Measurements from ENCODE around the gene EGLN2. TPM values are rescaled to one million over a fixed set of nuclear protein-coding genes. Genes with fewer than 3 reads are reported as not detected.

The EGLN2 gene
- total RNA-seq, 1 experiment from 2014 or later: 115 TPM

GRCh38 chr19:40808497-40808896, 9.5 kb downstream of the EGLN2 start:
- no peaks in the 10 kb centered on the region for H3K9me3 ChIP-seq (ENCODE audit: control insufficient read depth, insufficient read depth, low read depth, low read length)
- TF ChIP-seq TCF7L2 (IDR thresholded peaks at IDR 0.05; ENCODE audit: low read depth, low read length): no peak
- peak; percentile 9; the same call in 1 of the 2 replicates for TF ChIP-seq POLR2AphosphoS5 (IDR thresholded peaks at IDR 0.05; ENCODE audit: low read depth, low read length)
- TF ChIP-seq, protein P1, sequence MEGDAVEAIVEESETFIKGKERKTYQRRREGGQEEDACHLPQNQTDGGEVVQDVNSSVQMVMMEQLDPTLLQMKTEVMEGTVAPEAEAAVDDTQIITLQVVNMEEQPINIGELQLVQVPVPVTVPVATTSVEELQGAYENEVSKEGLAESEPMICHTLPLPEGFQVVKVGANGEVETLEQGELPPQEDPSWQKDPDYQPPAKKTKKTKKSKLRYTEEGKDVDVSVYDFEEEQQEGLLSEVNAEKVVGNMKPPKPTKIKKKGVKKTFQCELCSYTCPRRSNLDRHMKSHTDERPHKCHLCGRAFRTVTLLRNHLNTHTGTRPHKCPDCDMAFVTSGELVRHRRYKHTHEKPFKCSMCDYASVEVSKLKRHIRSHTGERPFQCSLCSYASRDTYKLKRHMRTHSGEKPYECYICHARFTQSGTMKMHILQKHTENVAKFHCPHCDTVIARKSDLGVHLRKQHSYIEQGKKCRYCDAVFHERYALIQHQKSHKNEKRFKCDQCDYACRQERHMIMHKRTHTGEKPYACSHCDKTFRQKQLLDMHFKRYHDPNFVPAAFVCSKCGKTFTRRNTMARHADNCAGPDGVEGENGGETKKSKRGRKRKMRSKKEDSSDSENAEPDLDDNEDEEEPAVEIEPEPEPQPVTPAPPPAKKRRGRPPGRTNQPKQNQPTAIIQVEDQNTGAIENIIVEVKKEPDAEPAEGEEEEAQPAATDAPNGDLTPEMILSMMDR (IDR thresholded peaks at IDR 0.05): no peak
- TF ChIP-seq, protein P2, sequence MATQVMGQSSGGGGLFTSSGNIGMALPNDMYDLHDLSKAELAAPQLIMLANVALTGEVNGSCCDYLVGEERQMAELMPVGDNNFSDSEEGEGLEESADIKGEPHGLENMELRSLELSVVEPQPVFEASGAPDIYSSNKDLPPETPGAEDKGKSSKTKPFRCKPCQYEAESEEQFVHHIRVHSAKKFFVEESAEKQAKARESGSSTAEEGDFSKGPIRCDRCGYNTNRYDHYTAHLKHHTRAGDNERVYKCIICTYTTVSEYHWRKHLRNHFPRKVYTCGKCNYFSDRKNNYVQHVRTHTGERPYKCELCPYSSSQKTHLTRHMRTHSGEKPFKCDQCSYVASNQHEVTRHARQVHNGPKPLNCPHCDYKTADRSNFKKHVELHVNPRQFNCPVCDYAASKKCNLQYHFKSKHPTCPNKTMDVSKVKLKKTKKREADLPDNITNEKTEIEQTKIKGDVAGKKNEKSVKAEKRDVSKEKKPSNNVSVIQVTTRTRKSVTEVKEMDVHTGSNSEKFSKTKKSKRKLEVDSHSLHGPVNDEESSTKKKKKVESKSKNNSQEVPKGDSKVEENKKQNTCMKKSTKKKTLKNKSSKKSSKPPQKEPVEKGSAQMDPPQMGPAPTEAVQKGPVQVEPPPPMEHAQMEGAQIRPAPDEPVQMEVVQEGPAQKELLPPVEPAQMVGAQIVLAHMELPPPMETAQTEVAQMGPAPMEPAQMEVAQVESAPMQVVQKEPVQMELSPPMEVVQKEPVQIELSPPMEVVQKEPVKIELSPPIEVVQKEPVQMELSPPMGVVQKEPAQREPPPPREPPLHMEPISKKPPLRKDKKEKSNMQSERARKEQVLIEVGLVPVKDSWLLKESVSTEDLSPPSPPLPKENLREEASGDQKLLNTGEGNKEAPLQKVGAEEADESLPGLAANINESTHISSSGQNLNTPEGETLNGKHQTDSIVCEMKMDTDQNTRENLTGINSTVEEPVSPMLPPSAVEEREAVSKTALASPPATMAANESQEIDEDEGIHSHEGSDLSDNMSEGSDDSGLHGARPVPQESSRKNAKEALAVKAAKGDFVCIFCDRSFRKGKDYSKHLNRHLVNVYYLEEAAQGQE (IDR thresholded peaks at IDR 0.05; ENCODE audit: insufficient read depth in 1 of 2, low read depth in 2 of 2, low read length in 1 of 2): no peak
- no peak for TF ChIP-seq SIN3A (IDR thresholded peaks at IDR 0.05; ENCODE audit: borderline replicate concordance, insufficient read depth, low read depth, low read length)
- no peak overlapping the region for H3K27ac ChIP-seq (ENCODE audit: low read length)
- intact Hi-C loops (cut with micrococcal nuclease; ENCODE audit: unreplicated experiment): loop anchor here (10.0 kb wide), 1 partner anchor 144 kb away; no protein-coding TSS in a partner anchor
- BruUV-seq (replicated peaks): no TSS peak
- H3K27me3 ChIP-seq (ENCODE audit: control insufficient read depth, insufficient read depth, low read length): no peaks in the 10 kb centered on the region
- in situ Hi-C loops (cut with HindIII; ENCODE audit: low pct_unique_long_range_greater_than_20kb, low sequenced_read_pairs): no loop called here
- CTCF ChIA-PET: interaction anchor here (0.6 kb wide), 1 partner anchor 55 kb away, joined by 6 read pairs; no protein-coding TSS in a partner anchor
- no peak for ATAC-seq
- H3K4me3 ChIP-seq (ENCODE audit: low read depth in 2 of 2, low read length in 2 of 2): no peak overlapping the region
- no peak for DNase-seq (ENCODE audit: low read depth, low spot score)
- peaks cover 34% of the 10 kb centered on the region for H3K4me1 ChIP-seq (ENCODE audit: control insufficient read depth, insufficient read depth, low read length)
- POLR2A ChIA-PET: no interaction called here
- no peaks in the 10 kb centered on the region for H3K36me3 ChIP-seq (ENCODE audit: control insufficient read depth, insufficient read depth, low read length)

DNA sequence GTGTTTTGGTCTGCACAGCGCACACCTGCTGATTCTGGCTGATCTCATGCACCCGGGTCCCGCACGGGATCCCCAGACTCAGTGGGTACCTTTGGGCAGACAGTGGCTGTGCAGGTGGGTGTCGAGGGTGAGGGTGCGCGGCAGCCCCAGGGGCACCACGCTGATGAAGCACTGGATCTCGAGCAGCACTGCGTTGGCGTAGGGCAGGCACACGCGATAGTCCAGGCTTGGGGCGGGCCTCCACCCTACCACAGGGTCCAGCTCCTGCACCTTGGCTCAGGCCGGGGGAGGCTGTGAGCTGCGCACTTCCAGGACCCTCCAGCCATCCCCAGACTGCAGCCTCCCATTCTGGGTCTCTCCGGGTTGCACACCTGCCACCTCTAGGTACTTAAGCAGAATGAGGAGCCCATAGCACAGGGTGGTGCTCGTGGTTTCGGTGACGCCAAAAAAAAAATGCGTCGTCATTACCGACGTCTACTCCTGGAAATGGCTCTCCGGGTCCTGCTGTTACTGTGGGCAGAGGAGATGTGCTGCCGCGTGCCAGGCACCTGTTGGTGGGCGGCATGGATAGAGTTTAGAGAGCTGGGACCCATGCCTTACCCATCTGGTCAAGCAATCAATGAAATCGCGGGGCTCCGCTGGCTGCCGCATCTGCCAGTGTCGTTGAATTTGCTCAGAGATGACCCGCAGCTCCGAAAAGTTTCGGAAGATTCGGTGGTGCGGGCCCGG, 10.5 kb downstream of the EGLN2 start:
- H3K27ac ChIP-seq (ENCODE audit: low read length): peak overlapping the region; percentile 69
- intact Hi-C loops (cut with micrococcal nuclease; ENCODE audit: unreplicated experiment): loop anchor here (10.0 kb wide), 1 partner anchor 145 kb away; no protein-coding TSS in a partner anchor
- CTCF ChIA-PET: no interaction called here

More for the DNA sequence above, 10.5 kb downstream of the EGLN2 start:
- in situ Hi-C loops (cut with HindIII; ENCODE audit: low pct_unique_long_range_greater_than_20kb, low sequenced_read_pairs): no loop called here
- DNase-seq (ENCODE audit: low read depth, low spot score): no peak
- H3K9me3 ChIP-seq (ENCODE audit: control insufficient read depth, insufficient read depth, low read depth, low read length): no peaks in the 10 kb centered on the region
- no peaks in the 10 kb centered on the region for H3K27me3 ChIP-seq (ENCODE audit: control insufficient read depth, insufficient read depth, low read length)
- POLR2A ChIA-PET: no interaction called here
- BruUV-seq (replicated peaks): no TSS peak
- TF ChIP-seq POLR2AphosphoS5 (IDR thresholded peaks at IDR 0.05; ENCODE audit: low read depth, low read length): no peak; the same call in none of the 2 replicates
- TF ChIP-seq, protein P2 (IDR thresholded peaks at IDR 0.05; ENCODE audit: insufficient read depth in 1 of 2, low read depth in 2 of 2, low read length in 1 of 2): no peak
- no peak for TF ChIP-seq TCF7L2 (IDR thresholded peaks at IDR 0.05; ENCODE audit: low read depth, low read length)
- no peak for TF ChIP-seq SIN3A (IDR thresholded peaks at IDR 0.05; ENCODE audit: borderline replicate concordance, insufficient read depth, low read depth, low read length)
- TF ChIP-seq, protein P1 (IDR thresholded peaks at IDR 0.05): no peak
- ATAC-seq: no peak
- H3K4me1 ChIP-seq (ENCODE audit: control insufficient read depth, insufficient read depth, low read length): peaks cover 26% of the 10 kb centered on the region
- no peak overlapping the region; a peak in 1 of 4 replicates for H3K4me3 ChIP-seq (ENCODE audit: low read depth in 2 of 2, low read length in 2 of 2)
- H3K36me3 ChIP-seq (ENCODE audit: control insufficient read depth, insufficient read depth, low read length): no peaks in the 10 kb centered on the region
